H9 (cell line): ENCODE data around the gene RASSF5. TPM values are rescaled to one million over a fixed set of nuclear protein-coding genes. Genes with fewer than 3 reads are reported as not detected.

Source experiments
- DNase-seq: peaks from one replicate; pipeline ENCODE4 v3.0.0-alpha.2; 2017
- H2AFZ ChIP-seq: one replicate; pipeline ENCODE4 v1.6.1; 2013; ENCODE audit warnings: mild to moderate bottlenecking, low read length, control low read depth, moderate library complexity
- H2AK5ac ChIP-seq: 2 replicates; pipeline ENCODE4 v1.6.1; 2013; ENCODE audit warnings: low read length, control low read depth, mixed read lengths; ENCODE audit not compliant: insufficient read length
- H2BK120ac ChIP-seq: one replicate; pipeline ENCODE4 v1.6.1; 2013; ENCODE audit warnings: low read depth, mild to moderate bottlenecking, low read length, control low read depth, inconsistent platforms; ENCODE audit not compliant: poor library complexity, severe bottlenecking
- H2BK12ac ChIP-seq: 2 replicates; pipeline ENCODE4 v1.6.1; 2013; ENCODE audit warnings: low read length, control low read depth, mixed read lengths, low read depth; ENCODE audit not compliant: insufficient read length
- H2BK15ac ChIP-seq: 2 replicates; pipeline ENCODE4 v1.6.1; 2013; ENCODE audit warnings: low read depth, low read length, control low read depth
- H2BK20ac ChIP-seq: one replicate; pipeline ENCODE4 v1.6.1; 2013; ENCODE audit warnings: low read depth, mild to moderate bottlenecking, low read length, control low read depth, inconsistent platforms; ENCODE audit not compliant: poor library complexity, severe bottlenecking
- H2BK5ac ChIP-seq: 2 replicates; pipeline ENCODE4 v1.6.1; 2013; ENCODE audit warnings: low read length, control low read depth, mixed read lengths; ENCODE audit not compliant: insufficient read length
- H3K14ac ChIP-seq: 2 replicates; pipeline ENCODE4 v1.6.1; 2013; ENCODE audit warnings: low read length, control low read depth; ENCODE audit not compliant: insufficient read depth
- H3K18ac ChIP-seq: 2 replicates; pipeline ENCODE4 v1.6.1; 2013; ENCODE audit warnings: low read depth, mild to moderate bottlenecking, mixed read lengths, low read length, control low read depth; ENCODE audit not compliant: insufficient read length
- H3K23ac ChIP-seq: 2 replicates; pipeline ENCODE4 v1.6.1; 2013; ENCODE audit warnings: low read length, control low read depth, mixed read lengths, low read depth; ENCODE audit not compliant: insufficient read length
- H3K23me2 ChIP-seq: 2 replicates; pipeline ENCODE4 v1.6.1; 2013; ENCODE audit warnings: low read depth, mild to moderate bottlenecking, mixed read lengths, low read length, control low read depth; ENCODE audit not compliant: insufficient read length, poor library complexity, severe bottlenecking
- H3K27ac ChIP-seq: 2 replicates; pipeline ENCODE4 v1.5.1; 2013; ENCODE audit warnings: low read length, control low read depth, mixed read lengths, low read depth; ENCODE audit not compliant: insufficient read length
- H3K27me3 ChIP-seq: 2 replicates; pipeline ENCODE4 v1.6.1; 2013; ENCODE audit warnings: low read length, control low read depth, inconsistent platforms; ENCODE audit not compliant: insufficient read depth
- H3K4ac ChIP-seq: 2 replicates; pipeline ENCODE4 v1.6.1; 2013; ENCODE audit warnings: low read depth, mild to moderate bottlenecking, control low read depth, inconsistent platforms, low read length, moderate library complexity
- H3K4me1 ChIP-seq: 2 replicates; pipeline ENCODE4 v1.6.1; 2013; ENCODE audit warnings: low read length, control low read depth, inconsistent platforms; ENCODE audit not compliant: insufficient read depth
- H3K4me2 ChIP-seq: 2 replicates; pipeline ENCODE4 v1.6.1; 2013; ENCODE audit warnings: low read length, control low read depth, mixed read lengths; ENCODE audit not compliant: insufficient read length, insufficient read depth
- H3K56ac ChIP-seq: 2 replicates; pipeline ENCODE4 v1.6.1; 2013; ENCODE audit warnings: low read depth, mild to moderate bottlenecking, mixed read lengths, low read length, control low read depth; ENCODE audit not compliant: insufficient read length
- H3K79me1 ChIP-seq: 2 replicates; pipeline ENCODE4 v1.6.1; 2013; ENCODE audit warnings: low read depth, mild to moderate bottlenecking, moderate library complexity, low read length, control low read depth, inconsistent platforms; ENCODE audit not compliant: insufficient read depth, poor library complexity, severe bottlenecking
- H3K79me2 ChIP-seq: 2 replicates; pipeline ENCODE4 v1.6.1; 2013; ENCODE audit warnings: low read length, control low read depth, inconsistent platforms; ENCODE audit not compliant: insufficient read depth
- H3K9ac ChIP-seq: 2 replicates; pipeline ENCODE4 v1.6.1; 2013; ENCODE audit warnings: low read length, control low read depth, mixed read lengths; ENCODE audit not compliant: insufficient read length; ENCODE audit errors: extremely low read depth
- H3K9me3 ChIP-seq: one replicate; pipeline ENCODE4 v1.6.1; 2013; ENCODE audit warnings: low read depth, low read length, inconsistent platforms; ENCODE audit not compliant: control insufficient read depth
- H3T11ph ChIP-seq: one replicate; pipeline ENCODE4 v1.6.1; 2013; ENCODE audit warnings: mild to moderate bottlenecking, low read length, control low read depth, inconsistent platforms
- H4K20me1 ChIP-seq: one replicate; pipeline ENCODE4 v1.6.1; 2013; ENCODE audit not compliant: control insufficient read depth, insufficient read length, insufficient read depth
- H4K5ac ChIP-seq: 2 replicates; pipeline ENCODE4 v1.6.1; 2013; ENCODE audit warnings: low read depth, mild to moderate bottlenecking, mixed read lengths, low read length, control low read depth; ENCODE audit not compliant: insufficient read length
- H4K8ac ChIP-seq: replicated peaks from 2 replicates; pipeline ENCODE4 v1.6.1; 2013; ENCODE audit warnings: low read length, control low read depth, mixed read lengths, low read depth; ENCODE audit not compliant: insufficient read length
- H4K91ac ChIP-seq: 2 replicates; pipeline ENCODE4 v1.6.1; 2013; ENCODE audit warnings: low read depth, mild to moderate bottlenecking, moderate library complexity, mixed read lengths, low read length, control low read depth; ENCODE audit not compliant: insufficient read length
- H3K27ac Mint-ChIP-seq, 3 experiments: 2 replicates in 2 of 3; 3 replicates in 1 of 3; pipeline ENCODE4 v1.8.0; 2020 to 2021; ENCODE audit warnings: mixed read lengths in 3 of 3, mild to moderate bottlenecking in 1 of 3, moderate library complexity in 1 of 3
- H3K27me3 Mint-ChIP-seq: 2 replicates; pipeline ENCODE4 v1.8.0; 2021; ENCODE audit warnings: low read depth, mild to moderate bottlenecking, moderate library complexity, mixed read lengths
- H3K36me3 Mint-ChIP-seq, 3 experiments: 2 replicates in 2 of 3; 3 replicates in 1 of 3; pipeline ENCODE4 v1.8.0; 2020 to 2021; ENCODE audit warnings: low read depth in 3 of 3, mixed read lengths in 3 of 3; ENCODE audit not compliant: insufficient read depth in 1 of 3
- H3K4me1 Mint-ChIP-seq, 2 experiments: 2 replicates each; pipeline ENCODE4 v1.8.0; 2020; ENCODE audit warnings: mixed read lengths in 2 of 2
- H3K4me3 Mint-ChIP-seq, 2 experiments: 2 replicates in 1 of 2; 3 replicates in 1 of 2; pipeline ENCODE4 v1.8.0; 2020 to 2021; ENCODE audit warnings: mild to moderate bottlenecking in 2 of 2, mixed read lengths in 2 of 2, moderate library complexity in 1 of 2
- H3K9me3 Mint-ChIP-seq, 2 experiments: 2 replicates in 1 of 2; 3 replicates in 1 of 2; pipeline ENCODE4 v1.8.0; 2020; ENCODE audit warnings: mild to moderate bottlenecking in 2 of 2, mixed read lengths in 2 of 2, moderate library complexity in 1 of 2
- WGBS: extraction: QIAGEN DNeasy Blood & Tissue Kit; methylation state at CpG from one replicate; pipeline ENCODE4 v1.1.7; 2013; ENCODE audit warnings: missing lambda C conversion rate, low lambda C conversion rate, mixed read lengths; ENCODE audit not compliant: insufficient read length; ENCODE audit errors: extremely low coverage; 5-methylcytosine and 5-hydroxymethylcytosine counted together
- total RNA-seq: library from RNA; stranded (reverse); gene quantifications from 2 replicates; pipeline ENCODE4 v1.2.1, GENCODE V29; 2021
- TF ChIP-seq, protein P1 (sequence below): fragments of 200-600 bp; sonication (generic); conservative IDR thresholded peaks from 3 replicates; pipeline ENCODE4 v1.8.0; 2021; ENCODE audit warnings: antibody characterized with exemption, mild to moderate bottlenecking

The RASSF5 gene
- total RNA-seq, 1 experiment from 2014 or later = 0.50 TPM

DNA sequence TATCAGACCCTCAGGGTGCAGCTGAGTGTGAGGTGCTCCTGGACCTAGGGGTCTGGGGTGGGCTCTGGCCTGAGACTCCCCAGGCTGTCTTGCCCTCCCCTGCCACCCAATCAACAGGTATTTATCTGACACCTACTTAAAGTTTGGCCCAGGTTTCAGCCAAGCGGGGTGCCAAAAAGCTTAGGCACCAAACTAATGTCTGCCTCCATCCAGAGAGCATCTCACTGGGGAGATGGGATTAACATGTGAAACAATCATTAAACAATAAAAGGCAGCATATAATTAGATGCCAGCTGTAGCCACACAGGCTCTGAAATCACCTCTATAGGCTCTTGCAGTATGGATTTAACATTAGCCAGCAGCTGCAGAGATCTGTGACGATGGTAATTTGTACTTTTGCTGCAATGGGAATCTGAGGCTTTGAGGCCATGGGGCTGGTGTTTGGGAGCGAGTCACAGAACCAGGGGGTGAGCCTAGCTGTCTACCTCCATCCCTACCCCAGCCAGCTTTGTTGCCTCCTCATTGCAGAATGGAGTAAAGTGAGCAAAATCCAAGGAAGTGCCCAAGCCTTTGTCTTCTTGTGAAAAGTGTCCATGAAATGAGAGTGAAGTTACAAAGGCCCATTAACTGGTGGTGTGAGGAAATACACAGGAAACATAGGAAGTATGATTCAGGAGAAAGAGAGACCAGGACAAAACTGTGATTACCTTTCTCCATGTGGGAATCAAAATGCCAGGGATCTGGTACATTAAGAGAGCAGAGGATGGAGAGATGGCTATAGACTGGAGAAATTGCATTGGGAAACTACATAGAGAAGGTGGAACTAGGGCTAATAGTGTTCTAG is 68.8 kb downstream of the RASSF5 start:
- no peaks in the 10 kb centered on the region for H3K79me1 ChIP-seq
- peaks cover 3 to 21% of the 10 kb centered on the region in 2 experiments; a peak in 3 of 4 replicates for H3K4me1 Mint-ChIP-seq

More for the DNA sequence above, 68.8 kb downstream of the RASSF5 start:
- H3K9me3 ChIP-seq = no peaks in the 10 kb centered on the region
- no peak overlapping the region for H2BK20ac ChIP-seq
- H4K91ac ChIP-seq = no peak overlapping the region
- no peak overlapping the region for H2AK5ac ChIP-seq
- H3K27me3 ChIP-seq = no peaks in the 10 kb centered on the region
- H4K8ac ChIP-seq = no peak overlapping the region
- H2AFZ ChIP-seq = no peak overlapping the region
- H3K14ac ChIP-seq = no peak overlapping the region
- no peak overlapping the region for H3K27ac Mint-ChIP-seq
- no peak overlapping the region for H4K5ac ChIP-seq
- H2BK5ac ChIP-seq = no peak overlapping the region
- TF ChIP-seq, protein P1, sequence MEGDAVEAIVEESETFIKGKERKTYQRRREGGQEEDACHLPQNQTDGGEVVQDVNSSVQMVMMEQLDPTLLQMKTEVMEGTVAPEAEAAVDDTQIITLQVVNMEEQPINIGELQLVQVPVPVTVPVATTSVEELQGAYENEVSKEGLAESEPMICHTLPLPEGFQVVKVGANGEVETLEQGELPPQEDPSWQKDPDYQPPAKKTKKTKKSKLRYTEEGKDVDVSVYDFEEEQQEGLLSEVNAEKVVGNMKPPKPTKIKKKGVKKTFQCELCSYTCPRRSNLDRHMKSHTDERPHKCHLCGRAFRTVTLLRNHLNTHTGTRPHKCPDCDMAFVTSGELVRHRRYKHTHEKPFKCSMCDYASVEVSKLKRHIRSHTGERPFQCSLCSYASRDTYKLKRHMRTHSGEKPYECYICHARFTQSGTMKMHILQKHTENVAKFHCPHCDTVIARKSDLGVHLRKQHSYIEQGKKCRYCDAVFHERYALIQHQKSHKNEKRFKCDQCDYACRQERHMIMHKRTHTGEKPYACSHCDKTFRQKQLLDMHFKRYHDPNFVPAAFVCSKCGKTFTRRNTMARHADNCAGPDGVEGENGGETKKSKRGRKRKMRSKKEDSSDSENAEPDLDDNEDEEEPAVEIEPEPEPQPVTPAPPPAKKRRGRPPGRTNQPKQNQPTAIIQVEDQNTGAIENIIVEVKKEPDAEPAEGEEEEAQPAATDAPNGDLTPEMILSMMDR = no peak
- H3K18ac ChIP-seq = no peak overlapping the region
- no peak overlapping the region for H3K9ac ChIP-seq
- no peak overlapping the region for H3K4me3 Mint-ChIP-seq
- no peak overlapping the region for H3K4ac ChIP-seq
- H3K9me3 Mint-ChIP-seq = no peaks in the 10 kb centered on the region
- no peak overlapping the region for H2BK15ac ChIP-seq
- no peaks in the 10 kb centered on the region for H3K4me1 ChIP-seq
- DNase-seq = no peak
- H3K36me3 Mint-ChIP-seq = no peaks in the 10 kb centered on the region
- H3K4me2 ChIP-seq = no peak overlapping the region
- H2BK120ac ChIP-seq = no peak overlapping the region
- H2BK12ac ChIP-seq = no peak overlapping the region
- H4K20me1 ChIP-seq = no peaks in the 10 kb centered on the region
- no CpG with 5 or more reads among the region's 3 CpGs for WGBS
- H3K79me2 ChIP-seq = no peaks in the 10 kb centered on the region
- H3T11ph ChIP-seq = no peak overlapping the region
- H3K56ac ChIP-seq = no peak overlapping the region
- H3K23me2 ChIP-seq = no peaks in the 10 kb centered on the region
- peaks cover 6% of the 10 kb centered on the region for H3K27me3 Mint-ChIP-seq
- no peak overlapping the region for H3K23ac ChIP-seq
- H3K27ac ChIP-seq = no peak overlapping the region
